Osteocyte (in vitro differentiated cells): ENCODE data around the gene CTBP2. TPM values are rescaled to one million over a fixed set of nuclear protein-coding genes. Genes with fewer than 3 reads are reported as not detected.

ENCODE experiments used
- DNase-seq: peaks from one replicate; pipeline ENCODE4 v3.0.0; 2021; ENCODE audit warnings: mixed read lengths; ENCODE audit not compliant: unreplicated experiment; ENCODE audit errors: extremely low spot score
- H3K27ac Mint-ChIP-seq: one replicate; pipeline ENCODE4 v1.8.0; 2021; ENCODE audit warnings: mild to moderate bottlenecking, mixed read lengths; ENCODE audit not compliant: unreplicated experiment
- H3K27me3 Mint-ChIP-seq: one replicate; pipeline ENCODE4 v1.8.0; 2021; ENCODE audit warnings: mixed read lengths; ENCODE audit not compliant: unreplicated experiment
- H3K36me3 Mint-ChIP-seq: one replicate; pipeline ENCODE4 v1.8.0; 2021; ENCODE audit warnings: mixed read lengths; ENCODE audit not compliant: unreplicated experiment
- H3K4me1 Mint-ChIP-seq: one replicate; pipeline ENCODE4 v1.8.0; 2021; ENCODE audit warnings: mixed read lengths; ENCODE audit not compliant: unreplicated experiment
- H3K4me3 Mint-ChIP-seq: one replicate; pipeline ENCODE4 v1.8.0; 2021; ENCODE audit warnings: mild to moderate bottlenecking, moderate library complexity, mixed read lengths; ENCODE audit not compliant: unreplicated experiment
- H3K9me3 Mint-ChIP-seq: one replicate; pipeline ENCODE4 v1.8.0; 2021; ENCODE audit warnings: mixed read lengths; ENCODE audit not compliant: unreplicated experiment
- total RNA-seq: library from RNA; stranded (reverse); gene quantifications from 2 replicates; pipeline ENCODE4 v1.2.1, GENCODE V29; 2021
- TF ChIP-seq, protein P1 (sequence below): fragments of 200-600 bp; sonication (generic); IDR thresholded peaks from 2 replicates; pipeline ENCODE4 v1.5.0; 2021; ENCODE audit warnings: antibody characterized with exemption, mild to moderate bottlenecking, moderate library complexity

The CTBP2 gene
- total RNA-seq, 1 donor from 2014 or later = 125 TPM

DNA sequence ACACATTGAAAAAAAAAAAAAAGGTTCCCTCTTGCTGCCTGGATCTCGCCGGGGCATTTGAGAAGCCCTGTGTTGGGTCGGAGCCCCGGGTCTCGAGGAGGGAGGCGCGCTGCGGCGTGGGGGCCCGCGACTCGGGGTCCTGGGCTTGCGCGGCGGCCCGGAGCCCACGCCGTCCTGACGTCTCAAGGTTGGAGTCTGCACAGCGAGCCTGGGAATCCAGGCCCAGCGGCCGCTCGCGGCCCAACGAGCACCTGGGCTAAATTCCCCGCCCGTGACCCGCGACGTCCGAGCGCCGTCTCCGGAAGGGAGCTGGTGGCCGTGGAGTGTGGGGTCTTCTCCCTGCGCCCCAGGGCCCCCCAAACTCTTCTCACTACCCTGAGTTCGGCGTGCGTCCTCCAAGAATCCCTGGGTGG is 1.4 kb upstream of the CTBP2 start:
- no peaks in the 10 kb centered on the region for H3K9me3 Mint-ChIP-seq
- peaks cover 14% of the 10 kb centered on the region for H3K4me1 Mint-ChIP-seq
- no peaks in the 10 kb centered on the region for H3K27me3 Mint-ChIP-seq
- TF ChIP-seq, protein P1, sequence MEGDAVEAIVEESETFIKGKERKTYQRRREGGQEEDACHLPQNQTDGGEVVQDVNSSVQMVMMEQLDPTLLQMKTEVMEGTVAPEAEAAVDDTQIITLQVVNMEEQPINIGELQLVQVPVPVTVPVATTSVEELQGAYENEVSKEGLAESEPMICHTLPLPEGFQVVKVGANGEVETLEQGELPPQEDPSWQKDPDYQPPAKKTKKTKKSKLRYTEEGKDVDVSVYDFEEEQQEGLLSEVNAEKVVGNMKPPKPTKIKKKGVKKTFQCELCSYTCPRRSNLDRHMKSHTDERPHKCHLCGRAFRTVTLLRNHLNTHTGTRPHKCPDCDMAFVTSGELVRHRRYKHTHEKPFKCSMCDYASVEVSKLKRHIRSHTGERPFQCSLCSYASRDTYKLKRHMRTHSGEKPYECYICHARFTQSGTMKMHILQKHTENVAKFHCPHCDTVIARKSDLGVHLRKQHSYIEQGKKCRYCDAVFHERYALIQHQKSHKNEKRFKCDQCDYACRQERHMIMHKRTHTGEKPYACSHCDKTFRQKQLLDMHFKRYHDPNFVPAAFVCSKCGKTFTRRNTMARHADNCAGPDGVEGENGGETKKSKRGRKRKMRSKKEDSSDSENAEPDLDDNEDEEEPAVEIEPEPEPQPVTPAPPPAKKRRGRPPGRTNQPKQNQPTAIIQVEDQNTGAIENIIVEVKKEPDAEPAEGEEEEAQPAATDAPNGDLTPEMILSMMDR = no peak
- peak overlapping the region; percentile 77 for H3K4me3 Mint-ChIP-seq
- no peak for DNase-seq
- peak overlapping the region; percentile 54 for H3K27ac Mint-ChIP-seq
- H3K36me3 Mint-ChIP-seq = no peaks in the 10 kb centered on the region

DNA sequence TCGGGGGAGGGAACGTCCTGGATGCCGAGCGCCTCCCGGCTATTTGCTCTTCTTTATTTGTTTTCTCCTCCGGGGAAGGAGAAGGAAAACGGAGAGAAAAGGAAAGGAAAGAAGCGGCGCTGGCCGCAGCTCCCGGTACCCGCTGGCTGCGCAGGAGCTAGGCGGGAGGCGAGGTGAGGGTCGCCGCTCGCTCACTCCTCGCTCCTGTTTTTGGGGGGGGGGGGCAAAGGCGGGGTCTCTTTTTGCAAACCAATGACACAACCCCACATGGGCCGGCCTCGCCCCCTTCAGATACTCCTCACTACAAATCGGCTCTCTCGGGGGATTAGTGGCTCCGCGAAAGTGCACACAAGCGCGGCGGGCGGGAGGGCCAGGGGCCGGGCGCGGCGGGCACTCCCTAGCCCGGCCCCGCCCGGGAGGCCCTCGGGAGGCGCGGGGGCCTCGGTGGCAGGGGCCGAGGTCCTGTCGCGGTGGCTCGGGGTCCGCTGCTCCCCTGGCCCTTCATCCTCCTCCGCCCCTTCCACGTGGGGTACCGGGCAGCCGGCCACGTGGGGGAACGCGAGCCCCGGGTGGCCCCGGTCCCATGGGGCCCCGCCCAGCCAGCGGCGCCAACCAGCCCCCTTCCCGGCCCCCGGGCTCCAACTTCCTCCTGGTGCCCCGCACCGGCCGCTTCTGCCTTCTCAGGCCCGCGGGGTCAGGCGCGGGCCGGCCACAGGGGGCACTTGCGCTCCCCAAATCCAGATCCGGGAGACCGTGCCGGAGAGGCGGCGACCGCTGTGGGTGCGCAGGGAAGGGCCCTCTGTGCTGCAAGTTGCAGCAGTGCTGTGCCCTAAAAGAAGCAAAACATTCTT is 718 bp upstream of the CTBP2 start:
- peak; percentile 88 for DNase-seq
- Mint-ChIP-seq H3K27me3 (no peaks in the 10 kb centered on the region), H3K36me3 (no peaks in the 10 kb centered on the region), H3K4me1 (peaks cover 20% of the 10 kb centered on the region), H3K9me3 (no peaks in the 10 kb centered on the region), H3K4me3 (peak overlapping the region; percentile 77), H3K27ac (peak overlapping the region; percentile 68)
- TF ChIP-seq, protein P1 = peak; percentile 53

DNA sequence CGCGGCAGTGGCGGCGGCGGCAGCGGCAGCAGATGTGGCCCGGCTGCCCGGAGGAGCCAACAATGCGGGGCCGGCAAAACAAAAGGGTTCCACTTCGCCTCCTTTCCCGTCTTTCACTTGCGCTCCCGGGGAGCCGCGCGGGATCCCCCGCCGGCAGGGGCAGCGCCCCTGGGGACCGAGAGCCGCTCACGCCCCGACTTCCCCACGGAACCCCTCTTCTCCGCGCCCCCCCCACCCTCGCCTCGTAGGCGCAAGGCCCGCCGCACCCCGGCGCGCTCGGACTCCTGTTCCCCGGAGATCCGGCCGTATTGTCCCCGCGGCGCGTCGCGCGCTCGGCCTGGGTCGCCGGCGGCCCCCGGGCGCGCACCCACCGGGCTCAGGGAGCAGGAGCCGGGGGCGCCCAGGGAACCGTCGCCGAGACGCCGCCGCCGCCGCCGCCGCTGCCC is 854 bp downstream of the CTBP2 start:
- Mint-ChIP-seq H3K36me3 (no peaks in the 10 kb centered on the region), H3K27me3 (no peaks in the 10 kb centered on the region), H3K4me3 (peak overlapping the region; percentile 75), H3K4me1 (peaks cover 36% of the 10 kb centered on the region), H3K9me3 (no peaks in the 10 kb centered on the region), H3K27ac (peak overlapping the region; percentile 66)
- TF ChIP-seq, protein P1 = no peak
- peak; percentile 83 for DNase-seq

DNA sequence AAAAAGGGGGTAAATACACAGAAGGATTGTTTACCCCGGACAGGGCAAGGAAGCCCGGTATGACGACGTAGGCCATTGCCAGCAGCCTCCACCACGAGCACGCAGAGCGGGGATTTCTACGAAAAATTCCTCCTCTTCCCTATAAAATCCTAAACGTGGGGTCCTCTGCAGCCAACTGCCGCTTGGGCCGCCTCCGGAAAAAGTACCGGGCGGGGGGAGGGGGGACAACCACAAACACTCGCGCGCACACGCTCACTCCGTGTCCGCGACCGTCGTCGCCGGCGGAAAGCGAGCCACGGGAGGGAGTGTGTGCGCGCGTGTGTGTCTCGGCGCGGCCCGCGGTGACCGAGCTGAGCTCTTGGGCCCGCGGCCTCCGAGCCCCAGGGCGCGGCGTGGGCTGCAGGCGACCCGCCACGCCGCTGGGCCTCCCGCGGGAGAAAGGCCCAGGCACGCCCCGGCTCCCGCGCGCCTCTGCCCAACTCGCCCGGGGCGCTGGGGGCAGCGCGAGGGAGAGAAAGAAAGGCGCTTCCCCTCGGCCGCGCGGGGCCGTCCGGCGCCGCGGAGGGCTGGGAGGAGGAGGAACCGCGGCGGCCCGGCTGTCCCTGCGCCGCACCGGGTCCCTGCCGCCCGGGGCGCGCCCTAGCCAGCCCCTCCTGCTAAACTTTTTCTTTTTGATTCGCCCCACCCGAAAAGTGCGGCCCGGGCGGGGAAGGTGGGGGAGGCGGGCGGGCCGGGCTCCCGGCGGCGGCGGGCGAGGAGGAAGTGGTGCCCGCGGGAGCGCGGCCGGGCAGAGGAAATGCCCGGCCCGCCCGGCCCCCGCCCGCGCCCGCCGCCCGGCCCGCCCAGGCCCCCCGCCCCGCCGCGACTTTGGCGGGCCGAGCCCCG is 1.5 kb downstream of the CTBP2 start:
- H3K4me1 Mint-ChIP-seq = peaks cover 43% of the 10 kb centered on the region
- H3K9me3 Mint-ChIP-seq = no peaks in the 10 kb centered on the region
- H3K27ac Mint-ChIP-seq = peak overlapping the region; percentile 93
- no peaks in the 10 kb centered on the region for H3K27me3 Mint-ChIP-seq
- TF ChIP-seq, protein P1 = no peak
- no peaks in the 10 kb centered on the region for H3K36me3 Mint-ChIP-seq
- peak overlapping the region; percentile 95 for H3K4me3 Mint-ChIP-seq
- DNase-seq = peak; percentile 81

DNA sequence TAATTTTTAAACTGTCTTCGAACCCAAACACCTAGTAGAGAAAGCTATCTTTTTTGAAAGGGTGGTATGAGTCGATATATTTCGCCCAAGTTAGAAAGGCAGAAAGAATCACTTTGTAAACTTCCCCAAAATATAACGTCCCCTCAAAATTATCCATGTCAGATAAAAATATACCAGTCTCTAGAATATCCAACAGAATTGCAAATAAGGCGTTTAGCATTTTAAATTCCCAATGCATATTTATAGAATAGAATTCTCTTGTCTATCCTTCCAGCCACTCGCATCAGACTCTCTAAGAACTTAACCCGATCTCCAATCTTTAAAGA is 2.1 kb downstream of the CTBP2 start:
- Mint-ChIP-seq H3K27ac (peak overlapping the region; percentile 93), H3K4me3 (peak overlapping the region; percentile 95), H3K36me3 (no peaks in the 10 kb centered on the region), H3K9me3 (no peaks in the 10 kb centered on the region), H3K4me1 (peaks cover 49% of the 10 kb centered on the region), H3K27me3 (no peaks in the 10 kb centered on the region)
- no peak for DNase-seq
- TF ChIP-seq, protein P1 = no peak
